Measurements from ENCODE around the gene TGFB3.
A peak's percentile ranks its signal among the peaks of the same experiment; 100 is the strongest.
"Not testable (repeated sequence)": the region's sequence is repeated elsewhere in the genome, so short reads cannot be mapped to it uniquely, and the experiment has no call there.

Gene TGFB3

DNA sequence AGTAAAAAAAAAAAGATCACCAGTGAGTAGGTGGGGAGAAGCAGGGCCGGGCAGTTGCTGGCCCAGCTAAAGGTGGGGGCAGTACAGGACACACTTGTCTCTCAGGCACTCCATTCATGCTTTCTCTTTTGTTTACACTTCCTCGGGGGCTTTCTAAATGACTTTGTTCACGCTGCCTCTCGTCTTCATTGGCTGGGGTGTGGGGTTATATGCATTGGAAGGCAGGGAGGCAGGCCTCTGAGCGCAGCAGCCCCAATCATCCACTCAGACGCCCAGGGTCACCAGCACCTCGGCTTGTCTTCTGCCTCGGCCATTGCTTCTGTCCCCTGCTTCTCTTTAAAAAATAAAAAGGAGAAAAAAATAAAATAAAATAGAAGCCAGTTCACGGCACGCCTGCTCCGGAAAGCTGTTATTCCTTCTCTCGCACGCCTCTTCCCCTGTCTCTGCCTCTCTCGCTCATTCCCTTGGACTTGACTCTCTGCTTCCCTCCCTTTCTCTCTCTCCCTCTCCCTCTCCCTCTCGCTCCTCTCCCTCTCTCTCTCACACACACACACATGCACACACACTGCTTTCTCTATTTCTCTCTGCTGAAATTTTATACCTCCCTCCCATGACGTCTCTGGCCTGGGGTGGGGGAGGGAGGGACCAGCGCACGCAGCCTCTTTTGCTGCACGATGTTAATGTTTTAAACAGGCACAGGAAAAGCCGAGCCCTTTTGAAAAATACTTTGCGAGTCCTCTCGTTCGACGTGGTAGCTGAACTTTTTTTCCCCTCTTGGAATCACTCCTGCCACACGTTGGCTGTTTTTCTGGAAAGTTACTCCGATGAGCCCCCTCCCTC, at the start of gene TGFB3:
Gene TGFB3, minus strand, starts transcription at position 570 of the 840 bp plus-strand sequence. CDS start 1,102 bp downstream, outside the sequence.
- DNase-seq, result peak; percentile 60

DNA sequence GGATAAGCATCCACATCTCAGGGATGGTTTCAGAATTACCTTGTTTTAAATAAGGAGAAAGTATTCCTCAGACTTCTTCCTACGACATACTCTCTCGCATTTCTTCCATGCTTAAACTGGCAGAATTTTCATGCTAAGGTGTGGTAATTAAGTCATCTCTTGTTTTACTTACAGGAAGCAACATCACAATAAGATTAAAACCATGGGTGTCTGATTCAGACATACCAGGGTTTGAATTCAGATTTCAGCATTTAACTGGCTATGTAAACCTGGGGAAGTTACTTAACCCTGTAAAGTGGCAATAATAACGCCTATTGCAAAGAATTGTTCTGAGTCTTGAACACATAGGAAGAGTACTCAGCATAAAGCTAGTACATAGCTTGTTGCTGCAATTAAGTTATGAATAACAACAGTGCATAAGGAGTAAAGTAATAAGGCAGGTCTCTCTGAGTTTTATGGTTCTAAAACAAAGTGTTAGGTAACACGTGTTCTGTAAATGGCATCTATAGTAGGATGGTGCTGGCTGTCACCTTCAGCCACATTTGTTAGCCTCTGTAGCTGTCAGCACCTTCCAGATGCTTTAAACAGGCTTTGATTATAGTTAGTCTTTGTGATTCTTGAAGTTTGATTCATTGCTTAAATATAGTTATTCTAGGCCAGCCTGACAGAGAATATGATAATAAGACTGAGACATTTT, 42.6 kb upstream of the TGFB3 start:
- no peak for DNase-seq

DNA sequence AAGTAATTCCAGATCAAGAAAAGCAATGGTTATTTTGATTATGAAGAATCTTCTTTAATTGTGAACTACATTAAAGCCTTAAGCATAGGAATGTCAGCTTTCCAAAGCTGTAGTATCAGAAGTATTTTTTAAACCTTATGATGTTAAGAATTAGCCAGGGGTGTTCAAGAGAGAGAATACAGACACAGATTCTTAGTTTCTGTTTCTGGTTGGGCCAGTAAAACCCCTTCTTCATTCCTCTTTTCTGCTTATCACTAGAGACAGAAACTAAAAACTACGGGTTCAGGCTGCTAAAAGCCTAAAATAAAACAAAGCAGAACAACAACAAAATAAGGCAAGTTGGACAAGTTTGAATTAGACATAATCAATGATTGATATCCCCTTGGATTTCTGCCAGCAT, 42.0 kb upstream of the TGFB3 start:
- DNase-seq, result no peak

DNA sequence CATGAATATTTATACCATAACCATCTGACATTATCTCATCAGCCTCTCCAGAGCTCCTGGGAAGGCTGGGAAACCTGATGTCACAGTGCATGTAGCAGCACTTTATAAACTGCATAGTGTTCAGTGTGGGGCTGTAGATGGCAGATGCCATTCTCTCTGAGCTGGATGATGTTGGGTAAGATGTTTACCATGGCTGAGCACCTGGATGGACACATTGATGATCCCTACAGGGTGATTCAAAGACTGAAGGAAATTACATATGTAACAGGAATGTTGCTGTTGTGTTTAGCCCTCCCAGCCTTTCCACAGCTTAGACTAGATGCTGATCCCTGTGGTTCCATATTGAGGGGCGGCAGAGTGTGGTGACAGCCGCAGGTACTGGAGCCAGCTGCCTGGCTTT, 41.2 kb upstream of the TGFB3 start:
- DNase-seq, result no peak

DNA sequence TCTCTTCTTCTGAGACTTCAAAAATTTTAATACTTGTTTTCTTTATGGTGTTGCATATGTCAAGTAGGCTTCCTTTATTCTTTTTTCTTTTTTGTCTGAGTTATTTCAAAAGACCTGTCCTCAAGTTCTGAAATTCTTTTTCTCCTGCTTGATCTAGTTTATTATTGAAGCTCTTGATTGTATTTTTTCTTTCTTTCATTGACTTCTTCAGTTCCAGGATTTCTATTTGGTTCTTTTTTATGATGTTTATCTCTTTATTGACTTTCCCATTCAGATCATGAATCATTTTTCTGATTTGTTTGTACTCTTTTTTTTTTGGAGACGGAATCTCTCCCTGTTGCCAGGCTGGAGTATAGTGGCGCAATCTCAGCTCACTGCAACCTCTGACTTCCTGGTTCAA, 37.9 kb upstream of the TGFB3 start:
- no peak for DNase-seq

DNA sequence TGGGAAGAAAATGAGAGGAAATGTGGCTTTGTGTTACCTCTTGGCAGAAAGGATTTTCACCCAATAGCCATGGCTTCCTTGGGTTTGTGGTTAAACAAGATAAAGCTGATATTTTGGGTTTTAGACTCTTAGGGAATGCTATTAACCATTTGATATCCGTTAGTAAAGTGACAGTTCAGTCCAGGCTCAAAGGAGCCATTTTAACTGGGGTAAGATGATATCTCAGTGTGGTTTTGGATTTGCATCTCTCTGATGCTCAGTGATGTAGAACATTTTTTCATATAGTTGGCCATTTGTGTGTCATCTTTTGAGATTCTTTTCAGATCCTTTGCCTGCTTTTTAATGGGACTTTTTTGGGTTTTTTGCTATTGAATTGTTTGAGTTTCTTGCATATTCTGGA, 33.9 kb upstream of the TGFB3 start:
- no peak for DNase-seq

DNA sequence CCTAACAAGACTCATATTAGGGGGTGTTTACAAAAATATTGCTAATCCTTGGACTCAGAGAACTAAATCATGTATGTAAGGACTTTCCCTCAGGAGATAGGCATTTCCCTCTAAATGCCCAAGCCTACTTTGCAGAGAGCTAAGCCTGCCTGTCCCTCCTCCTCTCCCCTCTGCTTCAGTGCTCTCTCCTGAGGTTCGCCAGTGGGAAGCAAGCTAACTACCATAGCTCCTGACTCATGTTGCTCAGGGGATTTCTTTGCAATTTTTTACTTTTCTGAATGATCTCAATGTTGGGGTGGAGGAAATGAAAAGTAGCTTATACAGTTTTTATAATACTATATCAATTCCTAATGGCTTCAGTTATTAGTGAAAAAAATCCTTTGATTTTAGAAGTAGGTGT, 33.4 kb upstream of the TGFB3 start:
- DNase-seq, result no peak

DNA sequence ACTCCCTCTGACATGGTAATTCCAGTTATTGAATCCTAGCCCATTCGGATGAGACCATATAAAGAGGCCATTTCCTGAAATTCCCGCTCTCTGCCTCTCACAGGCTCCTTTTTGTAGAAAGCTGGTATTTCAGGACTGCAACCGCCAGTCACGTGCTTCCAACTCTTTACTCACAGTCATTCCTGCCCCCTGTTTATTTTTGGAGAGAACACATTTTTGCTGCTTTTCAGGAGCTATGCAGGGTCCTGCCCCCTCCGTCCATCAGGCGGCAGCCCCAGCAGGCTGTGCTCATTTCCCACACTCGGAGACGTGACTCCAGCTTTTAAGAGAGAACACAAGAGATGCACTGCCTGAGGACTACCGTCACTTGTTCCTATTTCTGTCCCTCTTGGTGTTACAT, 30.6 kb upstream of the TGFB3 start:
- no peak for DNase-seq

DNA sequence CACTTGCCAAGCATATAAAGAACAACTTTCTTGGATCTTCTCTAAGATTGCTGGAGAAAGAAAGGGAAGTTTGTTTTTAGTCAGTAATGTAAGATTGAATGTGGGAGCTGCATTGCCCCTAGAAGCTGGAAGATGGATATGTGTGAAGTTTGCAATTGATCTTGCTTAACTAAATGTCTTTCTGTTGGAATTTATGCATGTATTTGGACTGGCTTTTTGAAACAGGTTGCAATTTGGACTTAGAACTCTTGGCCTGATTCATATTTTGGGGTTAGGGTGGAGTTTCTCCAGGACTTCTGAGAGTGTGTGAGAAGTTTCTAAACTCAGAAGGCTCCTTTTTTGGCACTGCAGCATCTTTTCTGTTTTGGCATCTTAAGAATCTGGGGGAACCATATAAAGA, 30.1 kb upstream of the TGFB3 start:
- no peak for DNase-seq

DNA sequence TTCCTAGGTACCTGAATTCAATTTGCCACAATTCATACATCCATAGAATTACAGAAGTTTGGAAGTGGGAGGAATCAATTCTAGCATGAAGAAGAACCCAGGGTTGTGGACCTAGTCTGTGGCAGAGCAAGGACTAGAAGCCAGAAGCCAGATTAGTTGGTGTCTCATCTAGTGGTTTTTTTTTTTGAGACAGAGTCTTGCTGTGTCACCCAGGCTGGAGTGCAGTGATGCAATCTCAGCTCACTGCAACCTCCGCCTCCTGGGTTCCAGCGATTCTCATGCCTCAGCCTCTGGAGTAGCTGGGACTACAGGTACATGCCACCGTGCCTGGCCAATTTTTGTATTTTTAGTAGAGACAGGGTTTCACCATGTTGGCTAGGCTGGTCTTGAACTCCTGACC, 27.8 kb upstream of the TGFB3 start:
- not testable (repeated sequence) for DNase-seq

DNA sequence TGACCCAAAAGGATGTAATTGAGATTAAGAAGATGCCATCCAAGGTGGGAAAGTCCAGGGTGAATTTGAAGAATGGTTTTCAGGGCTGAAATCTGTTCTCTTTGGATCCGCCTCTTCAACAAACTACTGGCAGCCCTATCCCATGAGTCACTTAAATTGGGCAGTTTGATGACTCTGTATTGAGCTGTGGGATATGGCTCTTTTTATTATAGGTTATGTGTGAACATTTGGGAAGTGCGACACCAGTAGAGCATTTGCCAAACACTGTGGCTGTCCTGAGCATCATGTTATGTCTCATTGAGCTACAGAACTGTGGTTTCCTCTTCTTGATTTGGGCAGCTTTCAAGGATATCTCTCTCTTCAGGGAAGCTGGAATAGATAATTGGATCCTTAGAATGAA, 26.1 kb upstream of the TGFB3 start:
- no peak for DNase-seq

DNA sequence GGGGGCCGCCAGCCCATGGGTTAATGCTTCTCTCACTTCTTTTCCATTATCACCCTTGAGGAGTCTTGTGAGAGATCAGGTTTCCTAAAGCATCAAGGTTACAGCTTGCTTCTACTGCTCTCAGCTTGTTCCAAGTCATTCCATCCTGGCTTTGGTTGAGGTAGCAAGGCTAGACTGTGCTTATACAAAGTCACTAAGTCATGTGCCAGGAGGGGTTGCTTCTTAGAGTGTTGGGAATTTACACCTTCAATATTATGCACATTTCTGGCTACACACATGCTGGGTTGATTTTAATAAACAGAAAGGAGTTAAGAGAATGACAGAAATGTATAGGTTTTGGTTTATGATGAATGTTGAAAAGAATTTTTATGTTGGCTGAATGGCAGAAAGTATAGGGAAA, 25.6 kb upstream of the TGFB3 start:
- no peak for DNase-seq

DNA sequence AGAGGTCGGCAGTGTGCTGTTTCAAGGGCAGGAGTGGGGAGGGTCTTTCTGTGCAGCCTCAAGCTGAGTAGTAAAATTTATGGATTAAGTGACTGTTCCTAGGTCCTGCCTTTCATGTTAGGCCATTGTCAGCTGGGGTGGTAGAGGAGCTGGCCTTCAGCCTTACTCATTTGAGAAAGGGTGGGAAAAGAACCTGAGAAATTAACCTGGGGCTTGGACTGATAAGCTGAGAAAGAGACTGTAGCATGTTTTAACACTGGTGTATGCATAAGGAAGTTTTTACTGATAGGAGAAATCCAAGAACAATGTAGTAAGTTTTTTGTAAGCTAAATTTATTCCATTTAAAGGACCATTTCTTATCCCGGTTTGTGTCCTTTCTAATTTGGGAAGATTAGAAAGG, 24.5 kb upstream of the TGFB3 start:
- no peak for DNase-seq

DNA sequence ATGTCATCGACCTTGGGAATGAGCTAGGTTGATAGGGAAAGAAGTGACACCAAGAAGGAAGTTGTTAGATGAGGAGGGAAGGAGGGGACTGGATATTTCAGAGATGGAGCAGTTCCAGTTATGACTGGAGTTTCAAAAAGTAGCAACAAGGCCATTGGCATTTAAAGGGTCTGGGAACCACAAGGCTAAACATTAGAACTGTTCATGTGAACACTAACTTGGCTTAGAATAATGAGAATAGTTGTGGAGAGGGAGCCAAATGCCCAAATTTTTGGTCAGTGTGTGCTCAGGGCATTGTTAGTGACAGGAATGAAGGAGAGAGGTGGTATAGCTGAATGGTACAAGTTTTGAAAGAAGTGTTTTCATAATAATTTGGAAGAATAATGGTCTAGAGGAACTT, 20.6 kb upstream of the TGFB3 start:
- DNase-seq, result no peak

DNA sequence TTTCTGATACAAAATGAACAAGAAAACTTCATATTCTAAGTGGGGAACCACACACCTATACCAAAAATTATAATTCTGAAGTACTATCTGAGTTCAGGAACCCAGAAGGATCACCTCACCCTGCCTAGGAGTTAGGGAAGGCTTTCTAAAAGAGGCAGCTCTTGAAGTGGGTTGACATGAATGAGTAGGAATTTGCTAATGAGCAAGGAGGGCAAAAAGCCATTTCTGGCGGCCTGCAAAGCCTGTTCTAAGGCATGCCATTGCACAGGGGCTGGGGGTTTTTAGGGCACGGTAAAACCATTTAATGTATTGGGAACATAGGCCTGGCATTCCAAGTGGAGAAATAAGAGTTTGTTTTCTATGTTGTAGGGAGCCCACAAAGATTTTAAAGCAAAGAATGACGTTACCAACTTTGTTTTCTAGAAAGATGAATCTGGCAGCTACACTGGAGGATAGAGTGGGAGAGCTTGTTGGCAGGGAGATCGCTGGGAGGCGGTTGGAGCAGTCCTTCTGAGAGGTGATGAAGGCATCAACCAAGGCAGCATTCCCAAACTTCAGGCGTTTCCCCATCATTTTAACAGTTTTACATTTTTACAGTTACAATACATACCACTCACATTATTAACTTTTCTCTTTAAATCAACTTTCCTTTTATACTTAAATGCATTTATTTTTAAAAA, 17.9 kb upstream of the TGFB3 start:
- DNase-seq, result no peak

DNA sequence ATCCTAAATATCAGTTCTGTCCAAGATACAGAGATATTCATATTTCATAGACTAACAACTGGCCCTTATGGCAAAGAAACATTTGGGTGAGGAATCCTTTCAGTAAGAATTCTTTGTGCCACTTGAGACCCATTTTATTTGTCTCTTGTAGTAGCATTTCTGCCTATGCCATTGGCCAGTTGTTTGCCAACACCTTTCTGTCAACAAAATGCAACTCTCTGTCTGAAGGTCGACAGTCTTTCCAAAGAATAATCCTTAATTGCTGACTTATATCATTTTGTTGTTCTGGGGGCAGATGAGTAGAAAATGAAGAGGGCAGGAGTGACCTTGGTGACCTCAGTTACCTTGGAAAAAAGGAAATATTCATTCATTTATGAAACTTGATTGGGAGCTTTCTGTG, 14.7 kb upstream of the TGFB3 start:
- DNase-seq, result no peak

DNA sequence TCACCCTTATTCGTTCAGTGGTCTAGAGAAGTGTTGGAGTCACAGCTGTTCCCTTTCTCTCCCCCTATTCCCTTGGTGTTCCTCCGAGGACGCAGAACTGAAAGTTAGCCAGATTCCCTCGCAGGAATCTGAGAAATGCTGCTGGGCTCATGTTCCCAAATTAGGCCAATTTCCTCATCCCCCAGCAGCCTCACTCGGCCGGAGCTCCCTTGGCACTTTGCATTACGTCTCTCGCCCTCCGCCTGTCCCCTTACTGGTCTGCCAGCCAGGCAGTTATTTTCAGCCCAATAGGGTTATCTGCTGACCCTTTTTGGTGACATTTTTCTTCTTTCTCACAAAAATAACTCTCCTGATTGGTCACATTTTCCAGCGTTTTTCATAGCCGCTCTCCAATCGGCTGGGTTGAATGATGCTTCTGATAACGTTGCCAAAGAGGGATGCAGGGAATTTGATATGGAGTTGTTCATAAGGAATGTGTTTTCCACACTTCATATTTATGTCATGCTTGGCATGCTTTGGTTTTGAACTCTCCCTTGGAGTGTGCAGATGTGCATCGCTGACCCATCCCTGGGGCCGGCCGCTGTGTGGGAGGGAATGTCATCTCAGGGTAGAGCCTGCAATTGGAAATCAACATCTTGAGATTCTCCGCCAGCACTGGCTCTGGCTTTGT, 13.7 kb upstream of the TGFB3 start:
- DNase-seq, result no peak

DNA sequence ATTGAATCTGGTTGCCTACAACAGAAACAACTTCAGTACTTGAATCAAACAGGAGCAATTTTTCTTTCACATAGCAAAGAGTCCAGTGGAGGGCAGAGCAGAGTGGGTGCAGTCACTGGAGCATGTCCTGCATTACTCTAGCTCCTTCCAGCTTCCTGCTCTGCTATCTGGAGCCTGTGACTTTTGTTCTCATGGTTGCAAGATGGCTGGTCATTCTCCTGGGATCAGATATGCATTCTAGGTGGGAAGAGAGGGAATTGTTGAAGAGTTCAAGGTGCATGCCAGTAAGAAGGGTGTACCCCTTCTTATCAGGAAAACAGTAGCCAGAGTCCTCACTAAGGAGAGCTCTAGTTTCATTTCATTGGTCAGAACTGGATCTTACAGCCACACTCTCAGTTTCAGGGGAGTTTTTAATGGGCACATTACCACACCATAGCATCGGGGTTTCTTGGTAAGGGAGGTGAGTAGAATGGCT, 11.8 kb upstream of the TGFB3 start:
- DNase-seq, result no peak

DNA sequence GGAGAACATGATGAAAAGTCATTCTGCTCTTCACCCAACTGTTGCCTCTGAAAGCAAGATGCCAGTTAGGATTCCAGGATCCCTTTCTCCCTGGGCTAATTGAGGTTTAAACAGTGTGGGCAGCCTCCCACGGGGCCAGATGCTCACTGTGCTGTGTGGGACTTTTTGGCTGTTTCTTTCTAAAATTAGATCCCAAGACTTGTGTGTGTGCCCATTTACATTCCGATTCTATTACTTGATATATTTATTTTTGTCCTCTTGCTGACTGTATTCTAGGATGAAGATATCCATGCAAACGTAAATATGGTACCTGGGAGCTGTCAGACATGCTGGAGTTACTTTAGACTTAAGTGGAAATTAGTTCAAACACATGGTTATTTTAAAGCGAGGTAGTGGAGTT, 10.0 kb upstream of the TGFB3 start:
- DNase-seq, result no peak

DNA sequence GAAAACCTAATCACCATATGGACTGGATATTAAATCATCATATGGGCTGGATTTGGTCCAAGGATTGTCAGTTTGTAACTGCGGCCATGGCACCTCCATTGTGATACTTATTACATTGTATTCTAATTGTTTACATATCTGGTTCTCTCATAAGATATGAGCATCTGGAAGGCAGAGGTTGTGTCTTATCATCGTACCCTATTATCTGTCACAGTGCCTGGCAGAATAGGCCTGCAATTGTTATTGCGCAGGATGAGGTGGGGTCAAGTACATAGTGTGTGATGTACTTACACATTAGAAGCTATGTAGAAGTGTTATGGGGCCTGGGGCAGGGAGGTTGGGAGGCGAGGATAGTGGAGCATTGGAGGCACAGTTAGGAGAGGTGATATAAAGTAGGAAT, 8.5 kb upstream of the TGFB3 start:
- no peak for DNase-seq

DNA sequence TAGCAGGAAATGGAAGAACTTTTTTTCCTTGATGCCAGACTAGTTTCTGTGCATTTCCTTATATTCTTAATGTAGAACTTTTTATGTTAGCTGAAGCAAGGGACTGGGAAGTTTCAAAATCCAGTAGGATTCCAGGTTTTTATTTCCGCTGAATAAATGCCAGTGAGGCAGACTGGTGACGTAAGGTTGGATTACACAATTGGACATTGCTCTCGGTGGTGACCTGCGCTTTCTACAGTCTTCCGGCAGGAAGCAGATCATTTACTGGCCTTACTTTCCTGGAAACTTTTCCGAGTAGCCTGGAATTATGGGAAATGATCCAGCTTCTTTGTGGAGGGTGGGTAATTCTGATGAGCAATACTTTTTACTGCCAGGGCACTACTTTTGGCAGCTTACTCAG, 7.3 kb upstream of the TGFB3 start:
- DNase-seq, result no peak

DNA sequence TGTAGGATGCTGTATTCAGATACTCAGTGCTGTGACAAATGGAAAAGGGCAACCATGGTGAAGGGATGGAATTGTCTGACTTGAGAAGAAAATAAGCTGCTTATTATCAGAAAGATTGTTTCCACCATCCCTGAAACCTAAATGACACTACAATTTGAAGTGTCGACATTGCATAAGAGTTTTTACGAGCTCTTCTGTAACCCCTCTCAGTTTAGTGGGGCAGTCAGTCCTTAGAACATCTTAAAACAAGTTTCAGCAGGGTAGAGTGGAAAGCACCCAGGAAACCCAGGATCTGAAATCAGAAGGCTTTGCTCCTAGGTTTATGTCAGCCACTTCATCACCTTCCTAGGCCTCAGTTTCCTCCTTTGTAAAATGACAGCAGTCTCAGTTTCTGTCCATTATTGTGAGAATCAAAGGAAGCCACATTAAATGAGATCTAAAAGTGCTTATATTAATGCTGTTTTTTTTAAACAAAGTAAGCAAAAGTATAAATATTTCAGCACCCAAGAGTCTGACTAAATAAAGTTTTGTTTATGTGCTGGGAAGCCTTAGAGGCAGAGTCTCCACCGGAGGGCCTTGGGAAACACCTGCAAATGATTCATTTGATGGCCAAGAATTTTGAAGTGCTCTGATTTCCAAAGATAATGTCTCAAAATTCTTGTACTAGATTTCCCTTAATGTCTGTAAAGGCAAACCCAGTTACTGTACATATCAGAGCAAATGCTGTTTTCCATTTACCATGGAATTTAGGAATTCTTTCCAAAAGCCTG, 5.6 kb upstream of the TGFB3 start:
- no peak for DNase-seq

DNA sequence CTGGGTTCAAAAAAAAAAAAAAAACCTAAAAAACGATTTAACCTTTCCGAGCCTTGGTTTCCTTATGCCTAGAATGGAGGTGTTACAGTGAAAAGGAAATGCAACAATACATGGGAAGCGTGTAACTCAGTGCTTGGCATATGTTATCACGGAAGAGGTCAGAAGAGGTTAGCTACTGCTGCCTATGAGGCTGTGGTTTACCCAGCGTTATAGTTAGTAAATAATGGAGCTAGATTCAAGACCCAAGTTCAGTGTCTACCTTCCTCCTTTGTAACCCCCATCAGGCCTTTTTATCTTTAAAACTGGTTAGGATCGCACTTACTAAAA, 4.6 kb upstream of the TGFB3 start:
- DNase-seq, result no peak

Measured in NCI-H446 treated with DMSO at 0.1 percent for 48 hours (cell line).